HG03575 (cell line): ENCODE data around the gene TTC9.

Experiments
- ATAC-seq: cut with Tn5 transposase; IDR thresholded peaks from one replicate; pipeline ENCODE4 v1.9.1; 2021; ENCODE audit not compliant: unreplicated experiment, insufficient number of reproducible peaks, low FRiP score; ENCODE audit errors: extremely low read depth

Gene TTC9

DNA sequence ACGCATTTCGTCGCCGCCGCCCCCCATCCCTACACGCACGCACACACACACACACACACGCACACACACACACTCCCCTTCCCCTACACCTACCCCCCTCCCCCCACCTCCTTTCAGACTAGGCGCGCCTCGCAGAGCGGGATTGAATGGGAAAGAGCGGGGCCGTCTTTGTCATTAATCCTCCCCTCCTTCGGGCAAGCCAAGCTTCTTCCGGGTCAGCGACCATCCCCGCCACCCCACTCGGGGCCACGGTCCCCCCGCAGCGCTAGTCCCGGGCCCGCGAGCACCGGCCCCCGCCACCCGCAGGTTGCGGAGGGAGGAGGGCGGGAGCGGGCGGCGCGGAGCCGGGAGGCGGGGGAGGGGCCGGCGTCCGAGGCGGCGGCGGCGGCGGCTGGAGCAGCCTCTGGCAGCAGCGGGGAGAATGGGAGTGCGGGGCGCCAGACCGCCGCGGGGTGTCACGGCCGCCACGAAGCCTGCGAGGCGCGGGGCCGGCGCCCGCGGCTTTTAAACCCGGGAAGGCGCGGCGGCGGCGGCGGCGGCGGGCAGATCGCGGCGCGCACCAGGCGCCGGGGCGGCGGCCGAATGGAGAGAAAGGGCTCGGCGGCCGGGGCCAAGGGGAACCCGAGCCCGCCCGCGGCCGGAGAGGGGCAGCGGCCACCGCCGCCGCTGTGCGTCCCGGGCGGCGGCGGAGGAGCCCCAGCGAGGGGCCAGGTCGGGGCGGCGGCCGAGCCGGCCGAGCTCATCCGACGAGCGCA, at the start of gene TTC9:
TTC9 (plus strand) TSS at position 369 of the 755 bp plus-strand sequence; CDS start at position 583, 214 bp downstream.
- no peak for ATAC-seq

DNA sequence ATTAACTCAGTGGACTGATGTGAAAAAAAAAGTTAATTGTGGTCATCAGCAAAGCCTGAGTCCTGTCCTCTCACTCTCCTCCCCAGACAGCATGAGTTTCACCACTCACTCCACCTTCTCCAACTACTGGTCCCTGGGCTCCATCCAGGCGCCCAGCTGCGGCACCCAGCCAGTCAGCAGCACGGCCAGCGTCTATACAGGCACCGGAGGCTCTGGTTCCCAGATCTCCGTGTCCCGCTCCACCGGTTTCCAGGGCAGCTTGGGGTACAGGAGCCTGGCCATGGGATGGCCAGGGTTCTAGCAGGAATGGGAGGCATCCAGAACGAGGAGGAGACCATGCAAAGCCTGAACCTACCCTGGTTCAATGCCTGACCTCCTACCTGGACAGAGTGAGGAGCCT, 47.3 kb upstream of the TTC9 start:
- ATAC-seq, result no peak

DNA sequence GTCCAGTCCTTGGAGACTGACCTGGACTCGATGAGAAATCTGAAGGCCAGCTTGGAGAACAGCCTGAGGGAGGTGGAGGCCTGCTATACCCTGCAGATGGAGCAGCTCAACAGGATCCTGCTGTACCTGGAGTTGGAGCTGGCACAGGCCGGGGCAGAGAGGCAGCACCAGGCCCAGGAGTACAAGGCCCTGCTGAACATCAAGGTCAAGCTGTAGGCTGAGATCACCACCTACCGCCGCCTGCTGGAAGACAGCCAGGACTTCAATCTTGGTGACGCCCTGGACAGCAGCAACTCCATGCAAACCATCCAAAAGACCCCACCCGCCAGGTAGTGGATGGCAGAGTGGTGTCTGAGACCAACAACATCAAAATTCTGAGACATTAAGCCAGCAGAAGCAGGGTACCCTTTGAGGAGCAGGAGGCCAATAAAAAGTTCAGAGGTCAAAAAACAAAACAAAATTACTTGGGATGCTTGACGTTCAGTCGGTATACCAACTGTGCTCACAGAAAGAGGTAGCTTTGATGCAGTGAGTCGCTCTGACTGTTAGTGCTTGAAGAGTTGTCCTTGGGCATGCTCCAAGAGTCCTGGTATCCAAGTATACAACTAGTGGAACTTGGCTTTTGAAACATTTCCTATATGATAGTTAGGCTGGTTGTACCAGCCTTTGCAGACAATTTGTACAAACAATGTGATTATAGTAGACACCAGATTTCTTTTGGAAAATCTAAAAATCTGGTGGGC, 46.1 kb upstream of the TTC9 start:
- no peak for ATAC-seq

DNA sequence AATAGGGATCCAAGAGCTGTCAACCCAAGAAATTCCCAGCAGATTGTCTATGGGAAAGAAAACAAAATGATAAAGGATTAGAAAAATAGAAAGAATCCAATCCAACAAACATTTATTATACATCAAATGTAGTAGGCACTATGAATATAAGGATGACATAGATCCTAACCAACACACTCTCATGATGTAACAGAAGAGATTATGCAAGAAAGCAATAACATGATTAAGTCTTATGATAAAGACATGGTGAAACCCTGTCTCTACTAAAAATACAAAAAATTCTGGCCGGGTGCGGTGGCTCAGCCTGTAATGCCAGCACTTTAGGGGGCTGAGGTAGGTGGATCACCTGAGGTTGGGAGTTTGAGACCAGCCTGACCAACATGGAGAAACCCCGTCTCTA, 44.0 kb upstream of the TTC9 start:
- ATAC-seq, result no peak

GRCh38 chr14:70599345-70599744, 42.4 kb upstream of the TTC9 start:
- ATAC-seq, result no peak

- no peak for ATAC-seq
Observed at GRCh38 chr14:70600382-70601157, 41.1 kb upstream of the TTC9 start, which contains the start of gene MED6. Gene MED6 (minus strand): TSS chr14:70600655. CDS start chr14:70600637, 18 bp downstream.

GRCh38 chr14:70601162-70601561, 40.6 kb upstream of the TTC9 start:
- ATAC-seq, result no peak

- ATAC-seq, result no peak
Observed at GRCh38 chr14:70602254-70602653, 39.5 kb upstream of the TTC9 start.

- no peak for ATAC-seq
Observed at GRCh38 chr14:70611216-70611615, 30.5 kb upstream of the TTC9 start.

DNA sequence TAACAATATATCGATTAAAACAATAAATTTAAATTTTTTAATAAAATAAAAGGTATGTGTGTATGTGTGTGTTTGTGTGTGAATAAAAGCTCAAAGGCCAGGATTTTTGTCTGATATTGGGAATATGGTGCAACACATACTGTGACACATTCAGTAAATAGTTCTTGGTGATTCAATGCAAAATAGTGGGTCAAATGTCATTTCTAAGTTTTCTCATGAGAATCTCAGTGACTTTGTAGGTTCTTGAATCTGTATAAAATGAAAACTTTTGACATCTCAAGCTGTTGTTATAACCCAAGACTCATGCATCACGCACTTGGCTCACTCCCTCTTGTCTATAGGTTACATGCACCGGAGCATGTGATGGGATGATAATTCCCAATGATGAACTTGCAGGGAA, 25.1 kb upstream of the TTC9 start:
- ATAC-seq, result no peak

GRCh38 chr14:70618314-70618713, 23.4 kb upstream of the TTC9 start:
- ATAC-seq, result no peak

- ATAC-seq, result no peak
Observed at GRCh38 chr14:70619708-70620107, 22.0 kb upstream of the TTC9 start.

DNA sequence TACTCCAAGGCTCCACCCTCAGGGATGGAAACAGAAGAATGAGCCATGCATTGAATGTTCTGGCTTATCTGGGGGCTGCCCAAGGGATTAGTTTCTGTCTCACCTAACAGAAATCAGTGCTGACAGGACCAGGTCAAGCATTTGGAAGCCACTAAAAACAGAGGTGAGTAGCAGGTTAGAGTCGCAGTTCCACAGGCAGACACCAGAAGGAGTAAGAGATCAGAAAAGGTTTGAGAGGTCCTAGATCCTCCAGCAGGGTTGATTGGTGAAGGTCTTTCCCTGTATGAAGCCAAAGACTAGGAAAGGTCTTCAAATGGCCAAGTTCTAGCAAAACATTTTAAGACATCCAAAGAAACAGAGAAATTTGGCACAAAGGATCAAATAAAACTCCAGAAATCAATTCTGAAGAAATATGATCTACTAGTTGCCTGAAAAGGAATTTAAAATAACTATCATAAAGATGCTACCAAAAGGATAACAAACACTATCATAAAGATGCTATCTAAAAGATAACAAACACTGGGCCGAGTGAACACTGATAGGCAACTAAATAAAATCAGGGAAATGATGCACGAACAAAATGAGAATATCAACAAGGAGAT, 19.5 kb upstream of the TTC9 start:
- no peak for ATAC-seq

DNA sequence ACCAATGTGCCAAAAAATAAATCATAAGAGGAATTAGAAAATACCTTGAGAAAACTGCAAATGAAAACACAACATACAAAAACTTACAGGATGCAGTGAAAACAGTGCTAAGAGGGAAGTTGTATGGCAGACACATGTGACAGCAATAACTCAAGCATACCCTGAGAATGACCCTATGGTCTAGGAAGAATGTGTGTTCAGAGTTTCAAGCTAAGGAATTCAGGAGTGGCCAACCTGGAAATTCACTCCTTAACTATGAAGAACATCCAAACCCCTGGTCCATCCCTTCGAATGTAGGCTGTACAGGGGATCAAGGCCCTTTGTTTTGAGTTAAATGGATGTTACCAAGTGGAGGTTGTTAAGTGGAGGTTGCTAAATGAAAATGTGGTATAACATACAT, 16.7 kb upstream of the TTC9 start:
- ATAC-seq, result no peak

- ATAC-seq, result no peak
Observed at GRCh38 chr14:70631948-70632347, 9.8 kb upstream of the TTC9 start.

- no peak for ATAC-seq
Observed at GRCh38 chr14:70635971-70636595, 5.6 kb upstream of the TTC9 start.

GRCh38 chr14:70638416-70638815, 3.3 kb upstream of the TTC9 start:
- ATAC-seq, result no peak

GRCh38 chr14:70640938-70641547, 673 bp upstream of the TTC9 start:
- no peak for ATAC-seq
